A549 (cell line): Measurements from ENCODE around the gene PRELP. TPM values are rescaled to one million over a fixed set of nuclear protein-coding genes. Genes with fewer than 3 reads are reported as not detected.

Source experiments
- ATAC-seq, 2 experiments: fragments of 200-7000 bp in 1 of 2; fragments of >200 bp in 1 of 2; cut with Nextera tagmentation in 1 of 2; cut with Tn5 transposase in 1 of 2; 3 replicates each; pipeline versions ENCODE4 v1.8.0 to v1.9.1; 2018 to 2020; ENCODE audit warnings: mild to moderate bottlenecking in 1 of 2, moderate library complexity in 1 of 2
- CTCF ChIA-PET: fragments of 300-600 bp; sonication (Branson Sonifier 250); formaldehyde crosslinking; extraction: SDS; loops from one replicate; lab custom pipeline; 2021; ENCODE audit warnings: antibody characterized with exemption, inconsistent platforms; lab: Yijun Ruan, JAX
- POLR2A ChIA-PET: fragments of 350-600 bp; formaldehyde crosslinking; extraction: SDS; loops from one replicate; lab custom pipeline; 2021; ENCODE audit warnings: antibody characterized with exemption, inconsistent platforms; lab: Yijun Ruan, JAX
- DNase-seq, 2 experiments: peaks; one replicate each; pipeline versions ENCODE4 v3.0.0 to v3.0.0-alpha.2; 2011 to 2016; ENCODE audit warnings: low read depth in 1 of 2, low spot score in 1 of 2
- FAIRE-seq: peaks from 2 replicates; lab custom pipeline; 2011; peaks lifted over from hg19 to GRCh38; lab: Jason Lieb, UNC
- H3K27ac ChIP-seq, 2 experiments: fragments of >200 bp; sonication (Bioruptor Twin); formaldehyde crosslinking; 3 replicates each; pipeline ENCODE4 v1.5.1; 2016 to 2017
- H3K4me1 ChIP-seq: fragments of >200 bp; sonication (Bioruptor Twin); formaldehyde crosslinking; 3 replicates; pipeline ENCODE4 v1.6.1; 2016
- H3K4me2 ChIP-seq: fragments of >200 bp; sonication (Bioruptor Twin); formaldehyde crosslinking; 3 replicates; pipeline ENCODE4 v1.6.1; 2016
- H3K4me3 ChIP-seq: fragments of >200 bp; sonication (Bioruptor Twin); formaldehyde crosslinking; 3 replicates; pipeline ENCODE4 v1.5.1; 2016
- H3K9me3 ChIP-seq: fragments of >200 bp; sonication (Bioruptor Twin); formaldehyde crosslinking; 3 replicates; pipeline ENCODE4 v1.6.1; 2016
- BHLHE40 ChIP-seq: IDR thresholded peaks from 2 replicates; pipeline ENCODE4 v1.6.1; 2012; ENCODE audit warnings: low read depth, low read length, inconsistent platforms
- CHD2 ChIP-seq: fragments of 150-350 bp; IDR thresholded peaks from 2 replicates; pipeline ENCODE4 v1.6.1; 2014; ENCODE audit warnings: low read length; ENCODE audit not compliant: partially characterized antibody
- CHD4 ChIP-seq: fragments of 200-600 bp; sonication (generic); IDR thresholded peaks from 2 replicates; pipeline ENCODE4 v1.6.1; 2016; ENCODE audit warnings: antibody characterized with exemption, mild to moderate bottlenecking, borderline replicate concordance
- EP300 ChIP-seq, 2 experiments: fragments of >200 bp; sonication (Bioruptor Twin); formaldehyde crosslinking; IDR thresholded peaks; 2 replicates in 1 of 2; 3 replicates in 1 of 2; pipeline ENCODE4 v1.6.1; 2016 to 2017
- FOXS1 ChIP-seq: fragments of 250-450 bp; sonication (Bioruptor Pico); IDR thresholded peaks from 2 replicates; pipeline ENCODE4 v1.5.0; 2020; ENCODE audit warnings: mild to moderate bottlenecking, moderate library complexity
- HOXB5 ChIP-seq: fragments of 250-450 bp; sonication (Bioruptor Pico); IDR thresholded peaks from 2 replicates; pipeline ENCODE4 v1.5.0; 2020; ENCODE audit warnings: mild to moderate bottlenecking, moderate library complexity
- KDM5A ChIP-seq: fragments of 200-600 bp; sonication (generic); IDR thresholded peaks from 2 replicates; pipeline ENCODE4 v1.6.1; 2016; ENCODE audit warnings: antibody characterized with exemption, mild to moderate bottlenecking
- MAFK ChIP-seq: fragments of 450-650 bp; IDR thresholded peaks from 2 replicates; pipeline ENCODE4 v1.6.1; 2014; ENCODE audit not compliant: partially characterized antibody
- NFE2L2 ChIP-seq: fragments of 150-350 bp; conservative IDR thresholded peaks from 2 replicates; pipeline ENCODE4 v1.6.1; 2014; ENCODE audit warnings: low read length
- NPAS2 ChIP-seq: fragments of 250-450 bp; sonication (Bioruptor Pico); IDR thresholded peaks from 2 replicates; pipeline ENCODE4 v1.8.0; 2022; ENCODE audit warnings: mild to moderate bottlenecking, moderate library complexity, borderline replicate concordance
- POLR2A ChIP-seq: IDR thresholded peaks from 2 replicates; pipeline ENCODE4 v1.6.1; 2012; ENCODE audit warnings: mild to moderate bottlenecking, low read length
- RAD21 ChIP-seq, 2 experiments: fragments of >200 bp in 1 of 2; sonication (Bioruptor Twin) in 1 of 2; formaldehyde crosslinking in 1 of 2; IDR thresholded peaks in 1 of 2; conservative IDR thresholded peaks in 1 of 2; 2 replicates in 1 of 2; 3 replicates in 1 of 2; pipeline ENCODE4 v1.6.1; 2012 to 2018; ENCODE audit warnings: inconsistent platforms in 1 of 2
- RCOR1 ChIP-seq: fragments of 150-350 bp; IDR thresholded peaks from 2 replicates; pipeline ENCODE4 v1.6.1; 2014; ENCODE audit warnings: antibody characterized with exemption, low read length, low read depth
- RNF2 ChIP-seq: fragments of 200-600 bp; sonication (generic); IDR thresholded peaks from 2 replicates; pipeline ENCODE4 v1.6.1; 2016; ENCODE audit warnings: low read depth, mild to moderate bottlenecking, antibody characterized with exemption, moderate library complexity, borderline replicate concordance
- SMC3 ChIP-seq: fragments of >200 bp; sonication (Bioruptor Twin); formaldehyde crosslinking; IDR thresholded peaks from 3 replicates; pipeline ENCODE4 v1.6.1; 2018; ENCODE audit warnings: inconsistent platforms
- ZC3H11A ChIP-seq: fragments of 450-650 bp; IDR thresholded peaks from 2 replicates; pipeline ENCODE4 v1.6.1; 2014; ENCODE audit warnings: antibody characterized with exemption, mild to moderate bottlenecking
- WGBS: methylation state at CpG from one replicate; pipeline ENCODE4 v1.1.6; 2017; ENCODE audit errors: missing lambda C conversion rate; 5-methylcytosine and 5-hydroxymethylcytosine counted together
- polyA plus RNA-seq, 4 experiments: library from polyadenylated mRNA; depleted of rRNA in 3 of 4; stranded (reverse); fragments of >200 nt; fragmentation: RNase III in 1 of 4; extraction: RNeasy Plus Mini Kit Qiagen cat#74134 plus additional on column Dnase treatment in 1 of 4; gene quantifications; 2 replicates in 3 of 4; 3 replicates in 1 of 4; pipeline ENCODE4 v1.2.3, GENCODE V29; 2011 to 2017
- TF ChIP-seq, protein P1 (sequence below): fragments of >200 bp; sonication (Bioruptor Twin); formaldehyde crosslinking; IDR thresholded peaks from 3 replicates; pipeline ENCODE4 v1.5.1; 2016
- TF ChIP-seq, protein P2 (sequence below): fragments of 250-450 bp; sonication (Bioruptor Pico); IDR thresholded peaks from 2 replicates; pipeline ENCODE4 v1.5.0; 2021; ENCODE audit warnings: mild to moderate bottlenecking, moderate library complexity, borderline replicate concordance
- TF ChIP-seq, protein P3 (sequence below): IDR thresholded peaks from 2 replicates; pipeline ENCODE4 v1.6.1; 2012
- TF ChIP-seq, protein P4 (sequence below): fragments of 450-650 bp; IDR thresholded peaks from 2 replicates; pipeline ENCODE4 v1.6.1; 2014; ENCODE audit warnings: antibody characterized with exemption
- TF ChIP-seq, protein P5 (sequence below): fragments of 250-450 bp; sonication (Bioruptor Pico); IDR thresholded peaks from 2 replicates; pipeline ENCODE4 v1.5.0; 2020; ENCODE audit warnings: low read depth, mild to moderate bottlenecking, moderate library complexity
- TF ChIP-seq, protein P6 (sequence below): fragments of 150-350 bp; IDR thresholded peaks from 2 replicates; pipeline ENCODE4 v1.6.1; 2014; ENCODE audit warnings: low read depth, mild to moderate bottlenecking, low read length

The PRELP gene
- polyA plus RNA-seq, 2 of the 4 experiments (the other 2 are of a cell fraction), result not detected

DNA sequence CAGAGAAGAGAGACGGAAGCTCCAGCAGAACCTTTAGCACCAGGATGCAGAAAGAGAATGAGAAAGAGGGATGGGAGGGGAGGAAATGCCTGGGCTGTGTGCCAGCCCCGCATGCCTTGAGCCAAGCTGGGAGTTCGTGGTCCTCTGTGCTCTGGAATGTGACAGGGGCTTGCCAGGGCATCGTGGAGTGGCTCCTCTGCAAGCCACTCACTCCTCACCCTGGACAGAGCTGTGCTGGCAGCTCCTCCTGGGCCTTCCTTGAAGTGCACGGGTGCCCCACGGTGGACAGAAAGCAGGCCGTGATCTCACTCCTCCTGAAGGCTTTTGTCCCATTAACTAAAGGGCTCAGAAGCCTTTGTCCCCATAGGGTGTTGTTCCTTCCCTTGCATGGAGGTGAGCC is 34.8 kb upstream of the PRELP start:
- H3K4me1 ChIP-seq, result no peaks in the 10 kb centered on the region
- no peak overlapping the region for H3K4me2 ChIP-seq
- peak; percentile 84 to 90; a peak in 5 of 6 replicates for ATAC-seq
- ChIA-PET POLR2A (no interaction called here), CTCF (interaction anchor here (0.6 to 9.7 kb wide), 15 partner anchors 12 to 261 kb away, joined by 3 to 137 read pairs (median 4); no protein-coding TSS in a partner anchor)
- H3K9me3 ChIP-seq, result peaks cover 11% of the 10 kb centered on the region; the same call in 2 of the 3 replicates
- WGBS, result 30% methylated on average over 4 of the region's 7 CpGs
- no peak overlapping the region for H3K4me3 ChIP-seq
- no peak overlapping the region for H3K27ac ChIP-seq
- no peak for FAIRE-seq
- peak in 1 of 2 experiments; percentile 39 for DNase-seq
- TF ChIP-seq BHLHE40 (no peak), RAD21 (conservative IDR thresholded peaks at IDR 0.05 in 1 of 2, IDR thresholded peaks at IDR 0.05 in 1 of 2) (peak; percentile 59 to 61), SMC3 (peak; percentile 53)
- TF ChIP-seq, protein P1, sequence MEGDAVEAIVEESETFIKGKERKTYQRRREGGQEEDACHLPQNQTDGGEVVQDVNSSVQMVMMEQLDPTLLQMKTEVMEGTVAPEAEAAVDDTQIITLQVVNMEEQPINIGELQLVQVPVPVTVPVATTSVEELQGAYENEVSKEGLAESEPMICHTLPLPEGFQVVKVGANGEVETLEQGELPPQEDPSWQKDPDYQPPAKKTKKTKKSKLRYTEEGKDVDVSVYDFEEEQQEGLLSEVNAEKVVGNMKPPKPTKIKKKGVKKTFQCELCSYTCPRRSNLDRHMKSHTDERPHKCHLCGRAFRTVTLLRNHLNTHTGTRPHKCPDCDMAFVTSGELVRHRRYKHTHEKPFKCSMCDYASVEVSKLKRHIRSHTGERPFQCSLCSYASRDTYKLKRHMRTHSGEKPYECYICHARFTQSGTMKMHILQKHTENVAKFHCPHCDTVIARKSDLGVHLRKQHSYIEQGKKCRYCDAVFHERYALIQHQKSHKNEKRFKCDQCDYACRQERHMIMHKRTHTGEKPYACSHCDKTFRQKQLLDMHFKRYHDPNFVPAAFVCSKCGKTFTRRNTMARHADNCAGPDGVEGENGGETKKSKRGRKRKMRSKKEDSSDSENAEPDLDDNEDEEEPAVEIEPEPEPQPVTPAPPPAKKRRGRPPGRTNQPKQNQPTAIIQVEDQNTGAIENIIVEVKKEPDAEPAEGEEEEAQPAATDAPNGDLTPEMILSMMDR, result peak; percentile 28; the same call in 2 of the 3 replicates

DNA sequence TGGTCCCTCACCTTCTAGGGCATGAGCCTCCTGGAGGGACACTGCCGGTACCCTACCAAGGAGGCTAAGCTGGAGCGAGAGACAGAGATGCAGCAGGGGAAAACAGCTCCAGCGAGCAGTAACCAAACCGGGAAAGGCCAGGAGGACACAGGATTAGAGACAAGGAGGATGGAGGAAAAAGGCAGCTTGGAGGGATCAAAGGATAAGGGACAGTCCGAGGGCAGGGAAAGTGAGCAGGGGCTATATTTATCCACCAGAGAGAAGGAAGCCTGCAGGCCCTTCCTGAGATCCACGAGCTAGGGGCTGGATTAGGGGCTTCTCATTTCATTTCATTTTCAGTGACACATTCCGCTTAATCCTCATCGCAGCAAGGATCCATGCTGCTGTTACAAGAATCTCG is 33.8 kb upstream of the PRELP start:
- H3K27ac ChIP-seq, result no peak overlapping the region
- TF ChIP-seq HOXB5 (CRISPR knock-in tag) (no peak), NFE2L2 (no peak), RCOR1 (no peak), ZC3H11A (no peak), NPAS2 (no peak), RNF2 (no peak), KDM5A (no peak), MAFK (no peak), FOXS1 (CRISPR knock-in tag) (no peak), BHLHE40 (no peak), EP300 (IDR thresholded peaks at IDR 0.05) (no peak), POLR2A (no peak), CHD2 (no peak), CHD4 (no peak)
- TF ChIP-seq, protein P2, sequence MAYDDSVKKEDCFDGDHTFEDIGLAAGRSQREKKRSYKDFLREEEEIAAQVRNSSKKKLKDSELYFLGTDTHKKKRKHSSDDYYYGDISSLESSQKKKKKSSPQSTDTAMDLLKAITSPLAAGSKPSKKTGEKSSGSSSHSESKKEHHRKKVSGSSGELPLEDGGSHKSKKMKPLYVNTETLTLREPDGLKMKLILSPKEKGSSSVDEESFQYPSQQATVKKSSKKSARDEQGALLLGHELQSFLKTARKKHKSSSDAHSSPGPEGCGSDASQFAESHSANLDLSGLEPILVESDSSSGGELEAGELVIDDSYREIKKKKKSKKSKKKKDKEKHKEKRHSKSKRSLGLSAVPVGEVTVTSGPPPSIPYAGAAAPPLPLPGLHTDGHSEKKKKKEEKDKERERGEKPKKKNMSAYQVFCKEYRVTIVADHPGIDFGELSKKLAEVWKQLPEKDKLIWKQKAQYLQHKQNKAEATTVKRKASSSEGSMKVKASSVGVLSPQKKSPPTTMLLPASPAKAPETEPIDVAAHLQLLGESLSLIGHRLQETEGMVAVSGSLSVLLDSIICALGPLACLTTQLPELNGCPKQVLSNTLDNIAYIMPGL (CRISPR knock-in tag), result no peak
- TF ChIP-seq, protein P3, sequence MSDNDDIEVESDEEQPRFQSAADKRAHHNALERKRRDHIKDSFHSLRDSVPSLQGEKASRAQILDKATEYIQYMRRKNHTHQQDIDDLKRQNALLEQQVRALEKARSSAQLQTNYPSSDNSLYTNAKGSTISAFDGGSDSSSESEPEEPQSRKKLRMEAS, result no peak
- TF ChIP-seq, protein P4, sequence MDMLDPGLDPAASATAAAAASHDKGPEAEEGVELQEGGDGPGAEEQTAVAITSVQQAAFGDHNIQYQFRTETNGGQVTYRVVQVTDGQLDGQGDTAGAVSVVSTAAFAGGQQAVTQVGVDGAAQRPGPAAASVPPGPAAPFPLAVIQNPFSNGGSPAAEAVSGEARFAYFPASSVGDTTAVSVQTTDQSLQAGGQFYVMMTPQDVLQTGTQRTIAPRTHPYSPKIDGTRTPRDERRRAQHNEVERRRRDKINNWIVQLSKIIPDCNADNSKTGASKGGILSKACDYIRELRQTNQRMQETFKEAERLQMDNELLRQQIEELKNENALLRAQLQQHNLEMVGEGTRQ, result no peak
- TF ChIP-seq, protein P5, sequence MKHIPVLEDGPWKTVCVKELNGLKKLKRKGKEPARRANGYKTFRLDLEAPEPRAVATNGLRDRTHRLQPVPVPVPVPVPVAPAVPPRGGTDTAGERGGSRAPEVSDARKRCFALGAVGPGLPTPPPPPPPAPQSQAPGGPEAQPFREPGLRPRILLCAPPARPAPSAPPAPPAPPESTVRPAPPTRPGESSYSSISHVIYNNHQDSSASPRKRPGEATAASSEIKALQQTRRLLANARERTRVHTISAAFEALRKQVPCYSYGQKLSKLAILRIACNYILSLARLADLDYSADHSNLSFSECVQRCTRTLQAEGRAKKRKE (CRISPR knock-in tag), result no peak
- TF ChIP-seq, protein P6, sequence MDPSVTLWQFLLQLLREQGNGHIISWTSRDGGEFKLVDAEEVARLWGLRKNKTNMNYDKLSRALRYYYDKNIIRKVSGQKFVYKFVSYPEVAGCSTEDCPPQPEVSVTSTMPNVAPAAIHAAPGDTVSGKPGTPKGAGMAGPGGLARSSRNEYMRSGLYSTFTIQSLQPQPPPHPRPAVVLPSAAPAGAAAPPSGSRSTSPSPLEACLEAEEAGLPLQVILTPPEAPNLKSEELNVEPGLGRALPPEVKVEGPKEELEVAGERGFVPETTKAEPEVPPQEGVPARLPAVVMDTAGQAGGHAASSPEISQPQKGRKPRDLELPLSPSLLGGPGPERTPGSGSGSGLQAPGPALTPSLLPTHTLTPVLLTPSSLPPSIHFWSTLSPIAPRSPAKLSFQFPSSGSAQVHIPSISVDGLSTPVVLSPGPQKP, result no peak
- H3K4me3 ChIP-seq, result no peak overlapping the region
- H3K4me2 ChIP-seq, result no peak overlapping the region
- POLR2A ChIA-PET, result no interaction called here
- no peaks in the 10 kb centered on the region for H3K4me1 ChIP-seq
- ATAC-seq, result no peak
- no peak for FAIRE-seq
- H3K9me3 ChIP-seq, result peaks cover 12% of the 10 kb centered on the region; the same call in 2 of the 3 replicates
- DNase-seq, result no peak
- 29% methylated on average over 9 of the region's 9 CpGs for WGBS
- CTCF ChIA-PET, result interaction anchor here (1.1 to 9.7 kb wide), 5 partner anchors 46 to 261 kb away, joined by 3 to 137 read pairs (median 4); partner anchors contain the start of gene ATP2B4
